Measurements from ENCODE around the gene CNOT1.
"Not testable (repeated sequence)": the region's sequence is repeated elsewhere in the genome, so short reads cannot be mapped to it uniquely, and the experiment has no call there.

The CNOT1 gene

GRCh38 chr16:58579587-58579986 lies 50.0 kb downstream of the CNOT1 start:
- DNase-seq, result no peak

DNA sequence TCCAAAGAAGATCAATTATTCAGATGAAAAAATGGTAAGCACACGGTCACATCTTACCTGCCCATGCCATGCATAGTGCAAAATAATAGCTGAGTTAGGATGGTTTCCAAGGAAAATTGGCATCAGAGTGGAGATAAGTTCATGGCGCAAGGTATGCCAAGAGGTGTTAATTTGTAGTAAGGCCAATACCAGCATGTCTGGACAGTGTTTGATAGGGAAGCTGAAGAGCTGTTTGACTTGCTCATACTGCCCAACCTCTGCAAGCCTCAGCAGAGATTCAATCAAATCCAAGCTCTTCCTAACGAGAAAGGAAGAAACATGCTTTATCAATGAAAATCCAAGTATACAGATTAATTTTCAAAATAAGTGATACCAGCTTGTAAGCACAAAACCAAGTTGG lies 51.0 kb downstream of the CNOT1 start:
- no peak for DNase-seq

DNA sequence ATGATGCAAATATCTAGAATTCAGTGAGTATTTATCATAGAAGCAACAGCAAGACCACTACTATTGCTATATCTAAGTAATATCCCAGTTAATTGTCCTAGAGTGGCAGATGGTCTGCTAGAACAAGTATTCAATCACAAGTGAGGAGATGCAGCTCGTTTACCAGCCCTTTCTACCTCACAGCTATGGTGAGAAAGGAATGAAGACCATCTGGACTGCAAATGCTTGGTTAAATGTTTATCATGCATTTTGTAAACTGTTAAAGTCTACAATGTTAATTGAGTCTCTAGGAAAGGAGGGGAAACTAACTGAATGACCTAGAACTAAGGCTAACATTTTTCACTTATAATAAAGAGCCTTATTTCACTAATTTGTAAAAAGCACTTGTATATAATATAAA lies 52.5 kb downstream of the CNOT1 start:
- no peak for DNase-seq

GRCh38 chr16:58574895-58575294 lies 54.7 kb downstream of the CNOT1 start:
- DNase-seq, result no peak

GRCh38 chr16:58565697-58566096 lies 63.9 kb downstream of the CNOT1 start:
- DNase-seq, result not testable (repeated sequence)

DNA sequence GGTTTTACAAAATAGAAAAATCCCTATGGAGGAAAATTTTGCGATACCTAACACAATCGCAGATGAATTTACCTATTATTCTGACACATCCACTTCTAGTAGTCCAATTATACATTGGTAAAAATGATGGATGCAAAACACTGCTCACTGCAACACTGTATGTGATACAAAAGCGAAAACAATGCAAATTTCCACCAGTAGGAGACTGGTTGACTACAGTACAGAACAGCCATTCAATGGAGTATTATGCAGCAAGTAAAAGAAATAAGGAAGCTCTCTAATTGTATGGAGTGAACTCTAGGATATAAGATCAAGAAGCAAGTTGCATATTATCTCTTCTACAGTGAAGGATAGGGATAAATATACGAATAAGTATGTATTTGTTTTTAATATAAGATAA lies 65.9 kb downstream of the CNOT1 start:
- DNase-seq, result no peak

DNA sequence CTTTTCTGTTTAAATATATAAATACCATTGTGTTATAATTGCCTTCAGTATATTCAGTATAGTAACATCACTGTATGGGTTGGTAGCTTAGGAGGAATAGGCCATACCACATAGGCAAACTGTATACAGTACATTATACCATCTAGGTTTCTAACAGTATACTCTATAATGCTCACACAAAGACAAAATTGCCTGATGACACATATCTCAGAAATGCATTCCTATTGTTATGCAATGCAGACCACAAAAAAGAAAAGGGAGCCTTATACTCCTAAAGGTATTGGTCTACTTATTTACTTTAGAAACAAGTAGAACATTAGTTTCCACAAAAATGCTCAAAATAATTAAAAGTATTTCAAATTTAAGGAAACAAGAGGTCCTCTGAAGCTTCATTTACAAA lies 66.4 kb downstream of the CNOT1 start:
- DNase-seq, result no peak

DNA sequence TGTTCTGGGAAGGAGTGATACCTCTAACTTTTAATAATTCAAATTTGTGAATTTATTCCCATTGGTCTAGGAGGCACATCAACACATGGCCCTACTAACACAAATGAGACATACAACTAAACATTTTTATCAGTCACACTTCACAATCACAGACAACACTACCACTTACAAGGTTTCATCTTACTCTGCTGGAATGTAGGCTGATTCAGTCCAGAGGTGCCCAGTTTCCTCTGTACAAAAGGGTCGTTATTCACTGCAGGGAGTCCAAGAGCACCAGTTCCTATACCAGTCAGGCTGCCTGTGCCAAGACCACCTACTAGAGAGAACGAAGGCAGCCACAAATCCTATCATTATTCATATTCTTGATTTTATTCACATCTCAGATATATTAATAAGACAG lies 72.9 kb downstream of the CNOT1 start:
- no peak for DNase-seq

GRCh38 chr16:58551496-58551895 lies 78.1 kb downstream of the CNOT1 start:
- no peak for DNase-seq

DNA sequence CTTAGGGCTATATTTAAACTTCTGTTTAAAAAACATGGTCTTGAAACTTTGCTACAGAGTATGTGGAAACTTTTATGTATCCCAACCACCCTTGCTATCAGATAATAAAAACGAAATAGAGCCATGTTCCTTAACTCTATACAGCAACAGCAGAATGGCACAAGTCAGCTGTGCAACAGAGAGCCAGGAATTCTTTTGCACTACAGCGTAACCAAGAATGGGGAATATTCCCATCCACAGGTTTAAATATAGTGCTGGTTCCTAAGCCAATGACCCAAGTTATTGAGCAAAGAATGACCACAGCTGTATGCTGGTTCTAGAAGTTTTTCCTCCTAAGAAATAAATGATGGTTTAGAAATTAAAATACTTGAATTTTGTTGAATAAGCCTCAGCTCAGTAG lies 81.2 kb downstream of the CNOT1 start:
- DNase-seq, result no peak

DNA sequence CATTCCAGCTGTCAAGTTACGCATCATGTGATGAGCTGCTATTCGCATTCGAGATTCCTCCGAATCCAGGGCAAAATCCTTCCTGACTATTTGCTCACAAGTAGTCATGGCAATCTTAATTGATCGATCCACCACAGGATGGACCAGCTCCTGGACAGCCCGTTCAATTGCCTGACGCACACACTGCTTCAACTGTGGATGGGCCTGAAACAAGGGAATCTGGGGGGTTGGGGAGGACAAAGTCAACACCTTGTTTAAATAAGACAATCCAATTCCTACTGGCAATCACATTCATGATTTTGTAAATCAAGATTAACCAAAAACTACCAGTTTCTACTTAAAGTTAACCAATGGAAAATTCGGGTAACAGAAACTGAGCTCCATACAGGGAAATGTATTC lies 85.9 kb downstream of the CNOT1 start:
- DNase-seq, result no peak

- DNase-seq, result no peak
Observed at GRCh38 chr16:58542291-58542690, 87.3 kb downstream of the CNOT1 start.

DNA sequence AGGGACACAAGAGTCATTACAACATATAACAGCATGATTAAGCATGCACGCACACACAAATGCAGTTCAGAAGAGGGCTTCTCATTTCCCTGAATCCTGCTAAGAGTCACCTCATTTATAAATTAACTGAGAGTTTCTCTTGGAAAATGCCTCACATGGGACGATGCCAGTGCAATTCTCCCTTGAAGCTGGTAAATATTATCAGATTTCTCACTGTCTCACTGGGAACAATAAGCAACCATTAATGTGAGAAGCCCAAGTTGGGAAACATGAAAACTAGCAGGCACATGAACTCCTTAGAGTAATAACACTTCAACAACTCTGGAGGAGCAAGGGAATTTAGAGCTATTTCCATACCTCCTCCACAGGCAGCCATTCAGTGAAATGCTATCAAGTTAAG lies 87.9 kb downstream of the CNOT1 start:
- no peak for DNase-seq

- no peak for DNase-seq
Observed at GRCh38 chr16:58537124-58537906, 92.3 kb downstream of the CNOT1 start.

DNA sequence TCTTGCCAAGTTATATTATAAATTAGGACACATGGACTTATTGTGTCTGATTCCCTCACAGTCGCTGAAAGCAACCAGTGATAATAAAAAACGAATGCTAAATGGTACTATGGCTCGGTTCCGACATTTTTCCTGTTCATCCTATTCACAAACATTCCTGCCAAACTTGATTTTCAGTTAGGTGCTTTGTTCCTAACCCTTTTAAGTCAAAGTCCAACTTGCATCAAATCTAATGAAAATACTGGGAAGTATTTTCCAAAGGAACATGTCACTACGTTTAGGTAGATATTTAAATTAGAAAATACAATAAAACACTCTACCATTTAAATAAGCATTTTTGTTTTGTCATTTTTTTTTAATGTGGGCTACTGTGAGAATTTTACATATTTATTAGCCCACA lies 93.3 kb downstream of the CNOT1 start:
- no peak for DNase-seq

DNA sequence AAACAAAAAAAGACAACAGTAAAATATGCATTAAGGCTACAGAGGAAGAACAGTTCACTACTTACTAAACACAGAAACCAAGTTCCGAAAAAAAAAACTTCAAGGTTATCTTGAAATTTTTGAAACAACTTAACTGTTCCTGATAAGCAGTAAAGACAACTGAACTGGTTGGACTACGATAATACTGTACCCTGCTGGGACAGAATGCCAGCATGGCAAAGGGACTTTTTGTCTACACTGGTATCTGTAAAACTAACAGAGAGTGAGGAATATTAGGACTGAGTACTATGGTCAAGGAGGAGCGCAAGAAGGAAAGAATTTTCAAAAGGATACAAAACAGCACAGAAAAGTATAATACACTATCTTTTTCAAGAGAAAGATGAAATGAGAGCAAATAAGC lies 94.5 kb downstream of the CNOT1 start:
- DNase-seq, result no peak

- DNase-seq, result no peak
Observed at GRCh38 chr16:58533751-58534470, 95.7 kb downstream of the CNOT1 start.

DNA sequence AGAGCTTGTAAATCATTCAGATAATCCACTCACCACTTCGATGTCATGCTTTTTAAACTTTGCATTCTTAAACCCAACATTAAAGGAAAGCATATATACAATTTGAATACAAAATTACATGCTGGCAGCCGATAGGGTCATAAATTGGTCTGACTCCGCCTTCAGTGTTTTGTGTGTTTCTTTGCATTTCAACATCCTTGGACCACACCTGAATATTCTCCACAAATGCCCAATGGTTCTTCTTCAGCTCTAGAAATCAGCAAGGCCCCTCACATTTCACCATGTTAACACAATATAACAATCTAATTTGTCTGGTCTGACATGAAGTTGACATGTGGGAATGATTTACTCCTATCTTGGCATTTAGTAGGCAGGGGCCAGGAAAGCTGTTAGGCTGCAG lies 97.2 kb downstream of the CNOT1 start:
- no peak for DNase-seq

- no peak for DNase-seq
Observed at GRCh38 chr16:58530179-58530578, 99.4 kb downstream of the CNOT1 start.

- DNase-seq, result no peak
Observed at GRCh38 chr16:58519707-58520106, 109.9 kb downstream of the CNOT1 start.

GRCh38 chr16:58518980-58519368 lies 110.7 kb downstream of the CNOT1 start:
- DNase-seq, result no peak

DNA sequence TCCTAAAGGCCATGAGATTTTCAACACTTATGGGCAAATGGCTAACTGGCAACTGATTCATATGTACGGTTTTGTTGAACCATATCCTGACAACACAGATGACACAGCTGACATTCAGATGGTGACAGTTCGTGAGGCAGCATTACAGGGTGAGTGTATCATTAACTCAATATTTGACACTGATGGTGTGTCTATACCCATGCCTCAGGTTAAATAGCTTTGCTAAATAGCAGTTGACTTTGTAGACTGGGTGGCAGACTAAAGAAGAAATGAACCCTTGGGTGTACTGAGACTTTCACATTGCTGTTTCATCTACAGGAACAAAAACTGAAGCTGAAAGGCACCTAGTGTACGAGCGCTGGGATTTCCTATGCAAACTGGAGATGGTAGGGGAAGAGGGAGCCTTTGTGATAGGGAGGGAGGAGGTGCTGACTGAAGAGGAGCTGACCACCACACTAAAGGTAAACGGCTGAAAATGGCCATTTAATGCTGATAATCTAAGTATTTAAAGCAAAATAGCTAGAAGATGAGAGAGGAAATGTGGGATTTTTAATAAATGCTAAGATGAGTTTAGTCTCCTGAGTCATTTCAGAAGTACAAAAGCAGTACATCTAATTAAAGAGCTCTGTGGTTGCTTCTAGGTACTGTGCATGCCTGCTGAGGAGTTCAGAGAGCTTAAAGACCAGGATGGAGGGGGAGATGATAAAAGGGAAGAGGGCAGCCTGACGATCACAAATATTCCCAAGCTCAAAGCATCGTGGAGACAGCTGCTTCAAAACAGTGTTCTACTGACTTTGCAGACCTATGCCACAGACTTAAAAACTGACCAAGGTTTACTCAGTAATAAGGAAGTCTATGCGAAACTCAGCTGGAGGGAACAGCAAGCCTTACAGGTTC lies 111.3 kb downstream of the CNOT1 start:
- DNase-seq, result no peak

DNA sequence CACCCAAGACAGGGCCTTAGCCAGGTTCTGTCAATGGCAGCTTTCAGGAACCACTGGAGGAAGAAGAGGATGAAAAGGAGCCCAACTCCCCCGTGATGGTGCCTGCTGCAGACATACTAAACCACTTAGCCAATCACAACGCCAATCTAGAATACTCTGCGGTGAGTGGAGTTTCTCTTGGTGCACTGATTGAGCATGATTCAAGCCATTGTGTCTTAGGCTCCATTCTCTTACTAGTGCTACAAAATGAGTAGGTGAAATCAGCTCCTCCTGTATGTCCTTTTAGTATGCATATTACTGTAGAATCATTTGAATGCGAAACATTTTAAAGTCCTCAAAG lies 112.9 kb downstream of the CNOT1 start:
- no peak for DNase-seq
